Daoy (cell line): ENCODE data around the gene RAPGEF4. TPM values are rescaled to one million over a fixed set of nuclear protein-coding genes. Genes with fewer than 3 reads are reported as not detected.

Experiments
- DNase-seq: peaks from one replicate; pipeline ENCODE4 v3.0.0-alpha.2; 2015; ENCODE audit warnings: low read depth
- total RNA-seq: library from RNA; depleted of rRNA; stranded (reverse); fragments of >200 nt; shearing (Covaris generic); gene quantifications from 2 replicates; pipeline ENCODE4 v1.2.3, GENCODE V29; 2014; rRNA removed

RAPGEF4 gene
- 0.24 and 0.51 TPM in 2 replicates for total RNA-seq

DNA sequence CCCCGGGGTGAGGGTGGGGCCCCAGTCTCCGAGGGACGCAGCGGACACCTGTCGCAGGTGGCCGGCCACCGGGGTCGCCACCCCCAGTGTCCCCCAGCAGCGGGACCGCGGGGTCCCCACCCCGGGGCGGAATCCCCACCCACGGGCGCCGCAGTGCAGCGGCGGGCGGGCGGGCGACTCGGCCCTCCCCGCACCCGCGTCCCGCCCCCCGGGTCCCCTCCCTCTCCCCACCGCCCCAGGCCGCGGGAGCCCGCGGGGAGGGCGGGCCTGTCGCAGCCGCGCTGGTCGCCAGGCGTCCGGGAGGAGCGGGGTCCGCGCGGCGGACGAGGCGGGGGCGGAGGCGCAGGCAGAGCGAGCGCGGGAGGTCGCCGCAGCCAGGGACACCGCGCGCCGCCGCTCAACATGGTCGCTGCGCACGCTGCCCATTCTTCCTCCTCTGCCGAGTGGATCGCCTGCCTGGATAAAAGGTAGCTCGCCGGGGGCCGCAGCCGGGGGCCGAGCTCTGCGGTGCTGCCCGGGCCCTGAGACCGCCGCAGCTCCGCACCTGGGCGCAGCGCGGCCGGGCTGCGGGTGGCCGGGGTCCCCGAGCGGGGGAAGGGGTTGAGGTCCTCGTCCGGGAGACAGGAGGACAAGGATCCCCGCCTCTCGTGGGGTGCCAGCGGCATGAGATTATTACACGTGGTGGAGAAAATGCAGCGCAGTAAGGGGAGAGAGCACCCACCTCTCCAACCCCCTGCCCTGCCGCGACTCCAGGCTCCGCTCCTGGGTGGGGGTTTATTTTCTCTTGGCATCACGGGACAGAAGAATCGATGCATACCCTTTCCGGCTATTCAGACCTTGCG lies at the start of gene RAPGEF4:
Gene RAPGEF4 (plus strand): TSS at position 264 of the 842 bp plus-strand sequence. CDS start 139 bp downstream, at position 403.
- DNase-seq = peak; percentile 40

DNA sequence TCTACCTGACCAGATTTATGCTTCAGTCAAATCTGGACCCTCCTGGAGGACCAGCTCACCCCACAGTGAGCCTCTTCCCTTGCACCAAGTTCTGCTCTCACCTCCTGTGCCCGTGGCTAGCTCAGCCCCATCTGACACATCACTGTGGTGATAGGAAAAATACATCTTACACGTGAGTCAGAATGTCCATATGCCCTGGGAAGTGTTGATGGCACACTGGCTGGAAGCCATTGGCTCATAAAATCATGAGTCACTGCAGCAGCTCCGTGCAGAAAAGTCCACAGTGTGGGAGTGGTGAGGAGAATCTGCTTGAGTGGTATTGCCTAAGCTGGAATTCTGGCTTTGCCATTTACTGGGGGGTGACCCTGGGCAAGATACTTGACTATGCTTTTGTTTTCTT lies 42.6 kb upstream of the RAPGEF4 start:
- DNase-seq = peak; percentile 96

- DNase-seq = peak; percentile 25
Observed at GRCh38 chr2:172693529-172694455, 41.9 kb upstream of the RAPGEF4 start.

DNA sequence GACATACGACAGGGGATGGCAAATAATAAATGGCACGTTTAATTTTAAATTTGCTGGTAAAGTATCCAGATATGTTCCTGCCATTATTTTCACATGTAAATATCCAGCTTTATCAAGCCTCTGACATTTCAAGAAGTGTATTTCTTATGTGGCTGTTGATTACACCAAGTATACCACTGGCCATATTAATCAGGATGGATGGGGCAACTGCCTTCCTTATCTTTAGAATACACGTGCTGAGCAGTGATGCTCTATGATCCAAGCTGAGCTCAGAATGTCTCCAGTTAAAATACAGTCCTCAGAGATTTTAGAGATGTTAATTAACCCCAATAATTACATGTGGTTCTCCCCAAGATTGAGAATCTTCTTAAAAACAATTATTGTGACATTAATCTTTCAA lies 38.3 kb upstream of the RAPGEF4 start:
- no peak for DNase-seq

- DNase-seq = peak; percentile 88
Observed at GRCh38 chr2:172698041-172698863, 37.4 kb upstream of the RAPGEF4 start.

- DNase-seq = peak; percentile 67
Observed at GRCh38 chr2:172701250-172701649, 34.4 kb upstream of the RAPGEF4 start.

GRCh38 chr2:172702451-172702850 lies 33.2 kb upstream of the RAPGEF4 start:
- no peak for DNase-seq

DNA sequence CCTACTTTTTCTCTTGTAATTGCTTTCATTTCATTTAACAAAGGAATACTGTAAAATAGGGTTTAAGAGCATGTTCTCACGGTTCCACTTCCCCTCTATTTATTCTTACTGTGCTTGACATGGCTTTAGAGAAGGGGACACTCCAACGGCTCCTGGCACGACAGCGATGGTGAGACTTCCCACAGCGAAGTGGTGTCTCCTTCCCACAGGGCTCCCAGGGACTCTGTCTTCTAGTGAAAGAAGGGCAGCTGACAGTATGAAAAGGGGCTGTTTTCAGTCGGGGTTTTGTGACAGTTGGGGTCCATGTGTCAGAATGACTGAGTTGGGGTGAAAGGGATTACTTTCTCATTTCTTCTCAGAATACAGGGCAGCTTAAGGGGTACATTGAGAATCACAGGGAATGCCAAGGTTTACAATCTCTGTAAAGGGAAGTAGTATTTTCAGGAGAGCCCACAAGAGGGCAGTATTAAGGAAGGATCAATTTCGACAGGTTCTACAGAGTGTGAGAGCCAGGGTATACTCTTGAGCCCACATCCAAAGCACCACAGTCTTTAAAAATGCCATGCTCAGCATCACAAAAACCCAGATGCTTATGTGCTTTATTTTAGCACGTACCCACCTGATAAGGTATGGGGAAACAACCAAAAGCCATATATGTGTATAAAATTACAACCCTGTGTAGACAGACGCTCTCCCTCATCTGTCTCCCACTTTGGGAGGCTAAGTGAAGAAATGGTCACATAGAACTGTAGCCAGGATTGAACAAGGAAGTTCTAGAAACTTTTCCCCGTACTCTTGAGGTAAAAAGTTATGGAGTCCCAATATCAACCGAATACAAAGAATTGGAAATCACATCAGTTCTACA lies 31.3 kb upstream of the RAPGEF4 start:
- peak; percentile 33 for DNase-seq

- no peak for DNase-seq
Observed at GRCh38 chr2:172705352-172705751, 30.3 kb upstream of the RAPGEF4 start.

GRCh38 chr2:172708247-172708646 lies 27.4 kb upstream of the RAPGEF4 start:
- no peak for DNase-seq

DNA sequence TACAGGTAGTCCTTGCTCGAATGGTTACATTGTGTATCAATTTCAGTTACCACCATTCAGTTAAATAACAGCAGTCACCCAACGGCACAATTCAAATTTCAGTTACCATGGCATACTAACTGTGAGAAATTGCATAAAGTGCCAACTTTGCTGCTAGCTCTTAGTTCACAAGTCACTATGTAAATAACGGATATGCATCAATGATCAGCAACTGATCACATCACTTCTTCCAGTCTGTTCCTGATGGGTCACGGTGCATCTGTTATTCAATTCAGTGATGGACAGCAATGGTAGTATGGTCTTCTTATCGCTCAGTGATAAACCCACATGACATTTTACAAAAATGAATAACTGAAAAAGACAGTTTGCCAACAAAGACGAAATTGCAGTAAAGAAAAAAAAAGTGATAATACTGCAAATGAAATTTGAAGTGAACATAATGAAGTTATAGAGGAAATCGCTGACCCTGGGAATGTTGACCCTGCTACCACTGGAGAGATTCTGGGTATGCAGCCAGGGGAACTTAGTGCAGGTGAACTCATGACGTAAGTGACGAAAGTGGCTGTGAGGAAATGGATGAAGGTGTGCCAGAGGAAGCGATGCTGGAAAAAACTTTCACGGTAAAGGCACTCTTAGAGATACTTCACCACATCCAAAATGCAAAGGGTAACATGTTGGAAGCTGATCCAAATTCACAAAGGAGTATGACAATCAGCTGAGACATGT lies 25.9 kb upstream of the RAPGEF4 start:
- no peak for DNase-seq

DNA sequence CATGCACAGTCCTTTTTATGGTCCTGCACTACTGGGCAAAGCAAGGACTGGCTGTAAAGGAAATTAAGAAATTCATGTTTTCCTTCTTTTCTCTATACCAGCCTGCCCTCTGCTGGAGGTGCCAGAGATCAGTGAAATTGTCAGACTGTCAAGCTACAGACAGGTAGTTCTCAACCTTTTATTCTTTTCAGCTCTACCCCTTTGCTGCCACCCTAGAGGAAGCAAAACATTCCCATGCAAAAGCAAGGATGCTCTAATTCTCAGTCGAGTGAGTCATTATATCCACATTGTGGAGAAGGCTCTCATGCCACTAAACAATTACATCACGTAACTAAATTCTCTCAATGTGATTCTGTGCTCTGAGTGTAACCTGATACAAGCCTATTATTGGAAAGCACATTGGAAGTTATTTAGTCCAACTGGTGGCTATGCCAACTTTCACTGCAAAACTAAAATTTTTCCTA lies 25.0 kb upstream of the RAPGEF4 start:
- DNase-seq = peak; percentile 88

- DNase-seq = no peak
Observed at GRCh38 chr2:172711110-172711509, 24.5 kb upstream of the RAPGEF4 start.

GRCh38 chr2:172712251-172712650 lies 23.4 kb upstream of the RAPGEF4 start:
- no peak for DNase-seq

GRCh38 chr2:172713365-172713875 lies 22.2 kb upstream of the RAPGEF4 start:
- DNase-seq = no peak

GRCh38 chr2:172722481-172722880 lies 13.2 kb upstream of the RAPGEF4 start:
- DNase-seq = no peak

DNA sequence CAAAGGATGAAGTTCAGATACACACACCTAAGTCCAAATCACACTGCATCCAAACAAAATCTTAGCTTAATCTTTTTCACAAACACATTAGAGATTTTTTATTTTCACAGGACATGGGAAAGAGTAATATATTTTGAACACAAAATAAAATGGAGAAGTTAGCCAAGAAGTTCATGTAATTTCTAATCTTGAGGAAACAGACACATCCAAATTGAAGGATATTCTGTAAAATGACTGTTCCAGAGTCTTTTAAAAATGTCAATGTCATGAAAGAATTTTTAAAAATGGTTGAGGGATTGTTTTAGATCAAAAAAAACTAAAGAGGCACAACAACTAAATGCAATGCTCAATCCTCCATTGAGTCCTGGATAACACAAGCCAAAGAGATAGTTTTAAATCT lies 12.4 kb upstream of the RAPGEF4 start:
- DNase-seq = no peak

DNA sequence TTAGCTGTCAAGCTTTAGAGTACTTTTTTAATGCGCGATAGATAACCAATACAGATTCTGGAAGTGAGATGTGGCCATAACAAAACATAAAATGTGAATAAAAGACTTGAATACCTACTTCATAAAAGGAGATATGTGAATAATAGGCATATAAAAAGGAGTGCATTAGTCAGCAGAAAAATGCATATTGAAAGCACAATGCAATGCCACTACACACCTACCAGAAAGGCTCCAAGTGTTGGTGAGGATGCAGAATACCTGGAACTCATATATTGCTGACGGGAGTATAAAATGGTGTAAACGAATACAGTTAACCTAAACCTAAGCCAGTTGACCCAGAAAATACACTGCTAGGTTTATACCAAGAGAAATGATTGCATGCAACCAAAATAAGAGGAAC lies 10.9 kb upstream of the RAPGEF4 start:
- no peak for DNase-seq

GRCh38 chr2:172725284-172725683 lies 10.4 kb upstream of the RAPGEF4 start:
- no peak for DNase-seq

DNA sequence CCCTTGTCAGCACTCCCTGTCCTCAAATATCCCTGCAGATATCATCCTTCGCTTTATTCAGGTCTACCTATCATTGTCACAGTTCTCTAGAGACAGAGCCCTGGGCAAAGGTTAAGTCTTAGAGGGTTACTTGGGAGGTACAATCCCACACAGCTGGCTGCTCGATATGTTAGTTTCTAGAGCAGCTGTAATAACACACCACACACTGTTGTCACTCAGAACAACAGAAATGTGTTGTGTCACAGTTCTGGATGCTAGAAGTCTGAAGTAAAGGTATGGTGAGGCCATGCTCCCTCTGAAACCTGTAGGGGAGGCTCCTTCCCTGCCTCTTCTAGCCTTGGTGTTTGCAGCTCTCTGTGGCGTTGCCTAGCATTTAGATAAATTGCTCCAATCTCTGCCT lies 9.9 kb upstream of the RAPGEF4 start:
- DNase-seq = no peak
